HepG2 (cell line): Measurements from ENCODE around the gene MFRP. TPM values are rescaled to one million over a fixed set of nuclear protein-coding genes. Genes with fewer than 3 reads are reported as not detected.

Source experiments
- ATF7-NPFF ChIP-seq: sonication (generic); formaldehyde crosslinking; IDR thresholded peaks from 2 replicates; pipeline ENCODE4 v1.8.1; 2023; ENCODE audit warnings: mild to moderate bottlenecking, low read depth, missing genetic modification reagents, moderate library complexity
- CBX1 ChIP-seq: IDR thresholded peaks from one replicate; pipeline ENCODE4 v1.6.1; 2016; ENCODE audit warnings: antibody characterized with exemption, low read depth
- HES4 ChIP-seq: sonication (generic); formaldehyde crosslinking; IDR thresholded peaks from 2 replicates; pipeline ENCODE4 v1.9.0; 2021; ENCODE audit warnings: mild to moderate bottlenecking, missing genetic modification reagents, borderline replicate concordance
- HOXA5 ChIP-seq: sonication (generic); formaldehyde crosslinking; IDR thresholded peaks from 2 replicates; pipeline ENCODE4 v1.4.0; 2020; ENCODE audit warnings: missing genetic modification reagents
- MTA1 ChIP-seq: sonication (generic); formaldehyde crosslinking; IDR thresholded peaks from 2 replicates; pipeline ENCODE4 v1.4.0; 2020; ENCODE audit warnings: missing genetic modification reagents, mild to moderate bottlenecking, borderline replicate concordance
- MTF2 ChIP-seq: sonication (generic); formaldehyde crosslinking; IDR thresholded peaks from 2 replicates; pipeline ENCODE4 v1.5.0; 2020; ENCODE audit warnings: missing genetic modification reagents, borderline replicate concordance
- NFKBIZ ChIP-seq: IDR thresholded peaks from 2 replicates; pipeline ENCODE4 v1.6.1; 2018; ENCODE audit warnings: missing genetic modification reagents, missing compliant biosample characterization
- RBFOX2 ChIP-seq: fragments of 200-400 bp; formaldehyde crosslinking; IDR thresholded peaks from 2 replicates; pipeline ENCODE4 v1.6.1; 2017; ENCODE audit warnings: low read depth, mild to moderate bottlenecking, low read length
- RXRB ChIP-seq: IDR thresholded peaks from 2 replicates; pipeline ENCODE4 v1.6.1; 2016; ENCODE audit warnings: borderline replicate concordance, missing genetic modification reagents, missing compliant biosample characterization
- SCMH1 ChIP-seq: sonication (generic); formaldehyde crosslinking; IDR thresholded peaks from 2 replicates; pipeline ENCODE4 v1.9.0; 2021; ENCODE audit warnings: missing genetic modification reagents, mild to moderate bottlenecking, borderline replicate concordance
- TEAD2 ChIP-seq: sonication (generic); formaldehyde crosslinking; IDR thresholded peaks from 2 replicates; pipeline ENCODE4 v1.9.0; 2021; ENCODE audit warnings: missing genetic modification reagents
- ZMYM4 ChIP-seq: sonication (generic); formaldehyde crosslinking; IDR thresholded peaks from 2 replicates; pipeline ENCODE4 v1.8.1; 2023; ENCODE audit warnings: mild to moderate bottlenecking, missing genetic modification reagents
- ZNF33B ChIP-seq: sonication (generic); formaldehyde crosslinking; IDR thresholded peaks from 2 replicates; pipeline ENCODE4 v1.5.1; 2020; ENCODE audit warnings: mild to moderate bottlenecking, missing genetic modification reagents
- ZNF543 ChIP-seq: sonication (generic); formaldehyde crosslinking; IDR thresholded peaks from 2 replicates; pipeline ENCODE4 v1.4.0; 2020; ENCODE audit warnings: mild to moderate bottlenecking, missing genetic modification reagents
- ZNF605 ChIP-seq: sonication (generic); formaldehyde crosslinking; IDR thresholded peaks from 2 replicates; pipeline ENCODE4 v1.8.0; 2022; ENCODE audit warnings: mild to moderate bottlenecking, missing genetic modification reagents
- ZSCAN9 ChIP-seq: IDR thresholded peaks from 2 replicates; pipeline ENCODE4 v1.6.1; 2016; ENCODE audit warnings: borderline replicate concordance
- polyA plus RNA-seq, 8 experiments: library from polyadenylated mRNA; depleted of rRNA in 3 of 8; stranded (reverse) in 7 of 8; unstranded in 1 of 8; fragments of >200 nt; fragmentation: Illumina TruSeq in 4 of 8; extraction: Trizol in 4 of 8; gene quantifications; 2 replicates each; pipeline versions ENCODE4 v1.2.1 to v1.2.3, GENCODE V29; 2011 to 2016; ENCODE audit warnings: low read depth in 4 of 8, missing spikeins in 1 of 8, mixed read lengths in 1 of 8; ENCODE audit not compliant: insufficient read depth in 1 of 8
- total RNA-seq, 5 experiments: library from RNA; depleted of rRNA; stranded (reverse); fragments of >200 nt; fragmentation: Illumina TruSeq; extraction: Trizol; gene quantifications; 2 replicates each; pipeline ENCODE4 v1.2.3, GENCODE V29; 2016; ENCODE audit warnings: low read depth in 1 of 5
- TF ChIP-seq, protein P1 (sequence below): sonication (generic); formaldehyde crosslinking; IDR thresholded peaks from 2 replicates; pipeline ENCODE4 v1.5.1; 2020; ENCODE audit warnings: mild to moderate bottlenecking, missing genetic modification reagents, moderate library complexity

Gene MFRP
- total and polyA plus RNA-seq, 2 of the 13 experiments (the other 11 are each of a cell fraction or from before 2014, with no cell fraction given) = not detected

DNA sequence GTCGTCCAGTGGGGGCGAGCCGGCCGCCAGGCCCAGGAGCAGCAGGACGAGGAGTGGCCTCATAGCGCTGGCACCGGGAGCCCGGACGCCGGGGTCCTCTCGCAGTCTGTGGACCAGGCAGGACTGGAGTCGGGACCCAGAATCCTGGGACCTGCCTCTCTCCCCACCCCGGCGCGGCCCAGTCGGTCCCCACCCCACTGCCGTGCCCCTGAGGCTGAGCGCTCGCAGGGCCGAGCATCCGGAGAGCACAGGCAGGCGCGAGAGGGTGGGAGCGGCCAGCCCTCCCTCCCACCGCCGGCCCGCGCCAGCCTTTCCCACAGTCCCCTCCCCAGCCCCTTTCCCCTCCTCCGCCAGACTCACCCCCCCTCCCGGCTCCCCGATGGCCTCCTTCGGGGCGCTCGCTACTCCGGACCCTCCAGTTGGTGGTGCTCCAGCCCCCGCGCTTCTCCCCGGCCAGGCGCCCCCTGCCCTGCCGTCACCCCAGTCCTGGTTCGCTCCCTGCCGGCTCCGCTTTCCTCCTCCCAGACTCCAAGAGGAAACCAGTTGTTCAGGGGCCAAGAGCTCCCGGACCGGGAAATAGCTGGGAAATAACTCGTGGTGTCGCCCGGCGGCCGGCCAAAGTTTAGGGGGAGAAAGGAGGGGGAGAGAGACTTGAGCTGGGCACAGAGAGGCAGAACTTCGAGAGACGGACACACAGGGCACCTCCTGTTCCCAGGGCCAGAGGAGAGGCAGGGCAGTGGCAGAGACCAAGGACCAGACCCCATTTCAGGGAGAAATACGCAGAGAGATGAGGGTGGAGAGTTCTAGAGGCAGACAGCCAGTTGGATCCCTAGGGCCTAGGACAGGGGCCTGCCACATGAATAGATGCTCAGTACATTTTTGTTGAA lies 5.9 kb downstream of the MFRP start, which contains the start of gene C1QTNF5 (continued):
- no peak for TF ChIP-seq ZNF33B (CRISPR knock-in tag)
- TF ChIP-seq TEAD2 (CRISPR knock-in tag) = no peak
- TF ChIP-seq RXRB (CRISPR knock-in tag) = no peak
- no peak for TF ChIP-seq ZSCAN9 (CRISPR knock-in tag)
- TF ChIP-seq RBFOX2 = peak; percentile 10; the same call in 1 of the 2 replicates
- no peak for TF ChIP-seq ZNF543
- no peak for TF ChIP-seq SCMH1 (CRISPR knock-in tag)
- TF ChIP-seq ATF7-NPFF (CRISPR knock-in tag) = no peak
- TF ChIP-seq ZMYM4 (CRISPR knock-in tag) = no peak
- no peak for TF ChIP-seq HOXA5
- no peak for TF ChIP-seq NFKBIZ
- TF ChIP-seq MTA1 (CRISPR knock-in tag) = 0 out of 2 replicates have a peak, but pooled peaks have one; percentile 31
- no peak for TF ChIP-seq MTF2 (CRISPR knock-in tag)
- TF ChIP-seq, protein P1, sequence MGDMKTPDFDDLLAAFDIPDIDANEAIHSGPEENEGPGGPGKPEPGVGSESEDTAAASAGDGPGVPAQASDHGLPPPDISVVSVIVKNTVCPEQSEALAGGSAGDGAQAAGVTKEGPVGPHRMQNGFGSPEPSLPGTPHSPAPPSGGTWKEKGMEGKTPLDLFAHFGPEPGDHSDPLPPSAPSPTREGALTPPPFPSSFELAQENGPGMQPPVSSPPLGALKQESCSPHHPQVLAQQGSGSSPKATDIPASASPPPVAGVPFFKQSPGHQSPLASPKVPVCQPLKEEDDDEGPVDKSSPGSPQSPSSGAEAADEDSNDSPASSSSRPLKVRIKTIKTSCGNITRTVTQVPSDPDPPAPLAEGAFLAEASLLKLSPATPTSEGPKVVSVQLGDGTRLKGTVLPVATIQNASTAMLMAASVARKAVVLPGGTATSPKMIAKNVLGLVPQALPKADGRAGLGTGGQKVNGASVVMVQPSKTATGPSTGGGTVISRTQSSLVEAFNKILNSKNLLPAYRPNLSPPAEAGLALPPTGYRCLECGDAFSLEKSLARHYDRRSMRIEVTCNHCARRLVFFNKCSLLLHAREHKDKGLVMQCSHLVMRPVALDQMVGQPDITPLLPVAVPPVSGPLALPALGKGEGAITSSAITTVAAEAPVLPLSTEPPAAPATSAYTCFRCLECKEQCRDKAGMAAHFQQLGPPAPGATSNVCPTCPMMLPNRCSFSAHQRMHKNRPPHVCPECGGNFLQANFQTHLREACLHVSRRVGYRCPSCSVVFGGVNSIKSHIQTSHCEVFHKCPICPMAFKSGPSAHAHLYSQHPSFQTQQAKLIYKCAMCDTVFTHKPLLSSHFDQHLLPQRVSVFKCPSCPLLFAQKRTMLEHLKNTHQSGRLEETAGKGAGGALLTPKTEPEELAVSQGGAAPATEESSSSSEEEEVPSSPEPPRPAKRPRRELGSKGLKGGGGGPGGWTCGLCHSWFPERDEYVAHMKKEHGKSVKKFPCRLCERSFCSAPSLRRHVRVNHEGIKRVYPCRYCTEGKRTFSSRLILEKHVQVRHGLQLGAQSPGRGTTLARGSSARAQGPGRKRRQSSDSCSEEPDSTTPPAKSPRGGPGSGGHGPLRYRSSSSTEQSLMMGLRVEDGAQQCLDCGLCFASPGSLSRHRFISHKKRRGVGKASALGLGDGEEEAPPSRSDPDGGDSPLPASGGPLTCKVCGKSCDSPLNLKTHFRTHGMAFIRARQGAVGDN (CRISPR knock-in tag) = peak; percentile 39; the same call in 1 of the 2 replicates
- peak; percentile 28; the same call in 1 of the 2 replicates for TF ChIP-seq ZNF605 (CRISPR knock-in tag)
- TF ChIP-seq CBX1 = no peak
- TF ChIP-seq HES4 (CRISPR knock-in tag) = no peak
